Tibial nerve (tissue), 4 donors: Measurements from ENCODE around the gene ADCK2. TPM values are rescaled to one million over a fixed set of nuclear protein-coding genes. Genes with fewer than 3 reads are reported as not detected.
"Not testable (repeated sequence)": the region's sequence is repeated elsewhere in the genome, so short reads cannot be mapped to it uniquely, and the experiment has no call there.

Experiments
- DNase-seq, 2 donors: peaks; one replicate each; pipeline ENCODE4 v3.0.0-alpha.2; 2019; ENCODE audit warnings: low spot score in 2 of 2
- H3K27ac ChIP-seq, 4 donors: fragments of 200-600 bp; sonication (generic) in 3 of 4; one replicate each; pipeline ENCODE4 v1.5.1; 2017 to 2019; ENCODE audit warnings: mild to moderate bottlenecking in 1 of 4
- H3K27me3 ChIP-seq, 2 donors: fragments of 200-600 bp; sonication (generic) in 1 of 2; one replicate each; pipeline versions ENCODE4 v1.5.1 to v1.6.0; 2017 to 2019
- H3K36me3 ChIP-seq, 3 donors: fragments of 200-600 bp; sonication (generic); one replicate each; pipeline ENCODE4 v1.5.1; 2018 to 2019
- H3K4me1 ChIP-seq, 4 donors: fragments of 200-600 bp; sonication (generic) in 3 of 4; one replicate each; pipeline ENCODE4 v1.5.1; 2017 to 2019
- H3K4me3 ChIP-seq, 4 donors: fragments of 200-600 bp; sonication (generic) in 3 of 4; one replicate each; pipeline ENCODE4 v1.5.1; 2017 to 2019; ENCODE audit warnings: mild to moderate bottlenecking in 1 of 4, moderate library complexity in 1 of 4
- H3K9me3 ChIP-seq, 4 donors: fragments of 200-600 bp; sonication (generic) in 3 of 4; one replicate each; pipeline ENCODE4 v1.5.1; 2017 to 2019
- CTCF ChIP-seq, 5 experiments: fragments of 200-600 bp in 3 of 5; fragments of 450-650 bp in 2 of 5; sonication (generic) in 3 of 5; IDR thresholded peaks; one replicate each; pipeline ENCODE4 v1.5.1; 2016 to 2019; ENCODE audit warnings: antibody characterized with exemption in 5 of 5, mild to moderate bottlenecking in 3 of 5, moderate library complexity in 2 of 5
- EP300 ChIP-seq, 2 donors: sonication (generic); formaldehyde crosslinking; IDR thresholded peaks; one replicate each; pipeline ENCODE4 v1.6.1; 2017; ENCODE audit warnings: antibody characterized with exemption in 2 of 2, mild to moderate bottlenecking in 1 of 2
- POLR2A ChIP-seq, 2 donors: fragments of 450-650 bp; IDR thresholded peaks; one replicate each; pipeline ENCODE4 v1.6.1; 2017; ENCODE audit warnings: antibody characterized with exemption in 2 of 2, mild to moderate bottlenecking in 2 of 2, moderate library complexity in 2 of 2
- WGBS, 2 donors: methylation state at CpG; one replicate each; pipeline ENCODE4 v1.1.5; 2018; 5-methylcytosine and 5-hydroxymethylcytosine counted together
- total RNA-seq, 4 donors: library from RNA; depleted of rRNA; stranded (reverse); fragments of >200 nt; gene quantifications; one replicate each; pipeline ENCODE4 v1.1.0, GENCODE V29; 2016

ADCK2 gene
- total RNA-seq, 4 donors from 2014 or later: 20.7 to 34.5 (median 26.7) TPM

DNA sequence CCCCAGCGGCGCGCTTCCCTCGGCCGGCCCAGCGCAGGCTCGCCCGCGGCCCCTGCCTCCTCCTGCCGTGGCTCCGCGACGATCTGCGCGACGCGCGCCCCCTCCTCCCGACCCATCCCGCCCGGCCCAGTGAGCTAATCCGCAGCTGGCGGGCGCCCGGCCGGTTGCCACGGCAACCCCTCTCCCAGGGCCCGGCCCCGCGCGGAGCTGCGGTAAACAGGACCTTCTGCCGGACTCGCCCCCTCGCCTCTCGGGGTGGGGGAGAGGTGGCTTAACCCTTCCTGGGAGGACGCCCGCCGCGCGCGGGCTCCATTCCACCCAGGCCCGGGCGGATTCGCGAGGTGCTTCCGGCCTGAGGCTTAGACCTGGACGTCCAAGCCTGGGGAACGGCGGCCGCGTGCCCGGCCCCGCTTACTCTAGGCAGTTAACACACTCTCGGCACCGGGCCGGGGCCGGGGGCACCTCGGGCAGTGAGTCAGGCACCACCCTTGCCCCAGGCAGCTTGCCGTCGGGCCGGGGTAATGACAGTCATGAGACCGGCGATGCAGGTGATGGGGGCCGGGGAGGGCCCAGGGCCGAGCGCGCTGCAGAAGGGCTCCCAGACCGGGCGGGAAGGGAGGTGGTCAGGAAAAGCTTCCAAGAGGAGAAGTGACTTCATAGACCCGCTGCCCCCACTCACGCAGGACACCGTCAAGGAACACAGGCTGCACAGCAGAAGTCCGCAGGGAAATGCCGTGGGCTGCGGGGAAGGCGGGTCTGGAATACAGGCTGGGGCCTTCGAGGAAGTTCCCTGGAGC is 31.8 kb upstream of the ADCK2 start, which contains the start of gene DENND2A:
DENND2A (minus strand) TSS at position 87 of the 797 bp plus-strand sequence. CDS start 38,416 bp downstream, outside the sequence.
- H3K27me3 ChIP-seq: peaks cover 0 to 26% of the 10 kb centered on the region in 2 donors
- DNase-seq: peak; percentile 54 to 69
- no peaks in the 10 kb centered on the region for H3K9me3 ChIP-seq
- H3K27ac ChIP-seq: peak within 1 kb of the TSS; percentile 78 to 86 (median 80)
- H3K4me3 ChIP-seq: peak within 1 kb of the TSS; percentile 51 to 87 (median 72)
- no peaks in the 10 kb centered on the region for H3K36me3 ChIP-seq
- TF ChIP-seq CTCF (IDR thresholded peaks at IDR 0.05) (no peak), EP300 (IDR thresholded peaks at IDR 0.05) (peak; percentile 23 to 28), POLR2A (IDR thresholded peaks at IDR 0.05) (peak in 1 of 2 donors; percentile 32)
- peaks cover 0 to 58% (median 22%) of the 10 kb centered on the region in 4 donors for H3K4me1 ChIP-seq
- WGBS, 2 donors: 7 to 12% methylated on average over 24 to 56 of the region's 78 CpGs

DNA sequence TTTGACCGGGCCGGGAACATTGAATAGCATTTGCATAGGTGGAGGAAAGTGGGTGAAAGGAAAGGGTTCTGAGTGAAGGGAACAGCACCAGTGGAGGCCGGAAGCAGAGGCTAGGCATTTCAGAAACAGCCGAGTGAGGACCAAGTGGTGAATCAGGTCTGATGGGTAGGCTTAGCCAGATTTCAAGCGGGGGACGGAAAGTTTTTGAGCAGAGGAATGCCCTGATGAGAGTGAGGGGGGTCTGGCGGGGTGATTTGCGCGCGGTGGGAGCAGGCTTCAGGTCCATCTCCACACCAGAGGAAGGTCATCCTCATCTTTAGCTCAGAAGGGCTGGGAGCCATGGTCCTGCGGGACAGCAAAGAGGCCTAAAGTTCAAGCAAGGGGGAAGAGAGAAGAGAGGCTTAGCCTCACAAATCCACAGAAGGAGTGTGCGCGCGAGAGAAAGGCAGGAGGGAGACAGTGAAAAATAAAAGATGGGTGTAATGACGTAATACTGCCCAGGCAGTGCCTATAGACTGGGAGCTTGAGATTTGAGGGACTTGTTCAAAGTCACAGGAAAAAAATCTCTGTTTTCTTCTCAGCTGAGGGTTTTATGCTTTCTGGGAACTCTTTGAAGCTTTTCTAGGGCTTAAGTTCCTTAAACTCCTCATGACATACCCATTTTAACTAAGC is 31.1 kb upstream of the ADCK2 start:
- Histone ChIP-seq H3K27me3 (peaks cover 0 to 26% of the 10 kb centered on the region in 2 donors), H3K36me3 (no peaks in the 10 kb centered on the region), H3K9me3 (no peaks in the 10 kb centered on the region), H3K4me3 (peak overlapping the region; percentile 45 to 79 (median 58)), H3K27ac (peak overlapping the region; percentile 76 to 85 (median 80)), H3K4me1 (peaks cover 0 to 51% (median 20%) of the 10 kb centered on the region in 4 donors)
- TF ChIP-seq EP300 (IDR thresholded peaks at IDR 0.05) (no peak), CTCF (IDR thresholded peaks at IDR 0.05) (no peak), POLR2A (IDR thresholded peaks at IDR 0.05) (no peak)
- no peak for DNase-seq
- WGBS, 2 donors: 64% methylated on average over 15 of the region's 15 CpGs

- 77 to 92% methylated on average over 4 to 5 of the region's 5 CpGs for WGBS, 2 donors
- TF ChIP-seq POLR2A (IDR thresholded peaks at IDR 0.05) (no peak), CTCF (IDR thresholded peaks at IDR 0.05) (no peak), EP300 (IDR thresholded peaks at IDR 0.05) (no peak)
- Histone ChIP-seq H3K4me3 (no peak overlapping the region), H3K4me1 (peaks cover 0 to 41% (median 13%) of the 10 kb centered on the region in 4 donors), H3K27me3 (peaks cover 0 to 21% of the 10 kb centered on the region in 2 donors), H3K27ac (no peak overlapping the region), H3K36me3 (no peaks in the 10 kb centered on the region), H3K9me3 (no peaks in the 10 kb centered on the region)
- no peak for DNase-seq
These were observed 29.3 kb upstream of the ADCK2 start for GRCh38 chr7:140643416-140643815.

DNA sequence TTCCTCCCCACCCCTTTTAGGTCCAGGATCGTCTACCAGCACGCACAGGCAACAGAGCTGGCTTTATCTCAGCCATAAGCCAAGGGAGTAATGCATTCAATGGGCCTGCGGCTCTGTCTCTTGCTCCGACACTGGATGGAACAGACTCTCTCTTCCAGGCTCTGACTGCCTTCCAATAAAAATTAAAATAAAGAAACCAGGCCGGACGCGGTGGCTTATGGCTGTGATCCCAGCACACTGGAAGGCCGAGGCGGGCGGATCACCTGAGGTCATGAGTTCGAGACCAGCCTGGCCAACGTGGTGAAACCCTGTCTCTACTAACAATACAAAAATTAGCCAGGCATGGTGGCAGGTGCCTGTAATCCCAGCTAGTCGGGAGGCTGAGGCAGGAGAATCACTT is 28.0 kb upstream of the ADCK2 start:
- H3K4me3 ChIP-seq, H3K36me3 ChIP-seq, H3K9me3 ChIP-seq, DNase-seq, H3K27ac ChIP-seq: not testable (repeated sequence)
- Histone ChIP-seq H3K4me1 (peaks cover 0 to 27% (median 10%) of the 10 kb centered on the region in 4 donors), H3K27me3 (peaks cover 0 to 13% of the 10 kb centered on the region in 2 donors)
- WGBS, 2 donors: 80% methylated on average over 13 of the region's 13 CpGs

DNA sequence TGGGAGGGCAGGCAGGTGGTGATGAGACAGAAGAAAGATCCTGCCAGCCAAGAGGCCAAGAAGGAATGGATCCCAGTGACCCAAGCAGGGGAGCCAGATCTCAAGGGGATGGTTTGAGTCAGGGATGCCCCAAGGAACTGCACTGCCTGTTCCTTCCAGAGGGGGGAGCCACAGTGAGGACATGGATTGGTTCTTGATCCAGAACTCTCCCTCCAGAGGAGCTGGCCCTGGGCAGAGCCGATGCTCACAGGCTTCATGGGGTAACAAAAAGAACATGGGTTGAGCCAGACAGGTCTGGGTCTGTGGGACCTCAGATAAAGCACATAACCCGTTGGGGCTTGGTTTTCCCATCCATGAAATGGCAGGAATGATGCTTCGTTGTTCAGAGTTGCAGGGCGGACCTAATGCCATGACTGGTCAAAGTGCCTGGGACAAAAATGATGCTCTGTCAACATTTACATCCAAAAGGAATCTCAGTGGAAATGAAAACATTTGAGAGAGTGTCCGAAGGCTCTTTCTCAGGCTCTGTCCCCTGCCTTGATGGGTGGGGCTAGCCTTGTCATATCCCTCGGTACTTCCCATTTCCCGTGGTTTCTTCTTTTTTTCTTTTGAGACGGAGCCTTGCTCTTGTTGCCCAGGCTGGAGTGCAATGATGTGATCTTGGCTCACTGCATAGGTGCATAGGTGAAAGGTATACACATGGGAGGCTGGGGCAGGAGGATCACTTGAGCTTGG is 27.4 kb upstream of the ADCK2 start:
- Histone ChIP-seq H3K27ac (no peak overlapping the region), H3K4me3 (no peak overlapping the region), H3K36me3 (no peaks in the 10 kb centered on the region), H3K27me3 (peaks cover 0 to 9% of the 10 kb centered on the region in 2 donors), H3K9me3 (no peaks in the 10 kb centered on the region), H3K4me1 (peaks cover 0 to 21% (median 8%) of the 10 kb centered on the region in 4 donors)
- TF ChIP-seq POLR2A (IDR thresholded peaks at IDR 0.05) (no peak), CTCF (IDR thresholded peaks at IDR 0.05) (peak in 1 of 5 experiments; percentile 10), EP300 (IDR thresholded peaks at IDR 0.05) (no peak)
- no peak for DNase-seq
- 75 to 82% methylated on average over 8 of the region's 8 CpGs for WGBS, 2 donors
